ENCODE measurements around the gene STAG1. TPM values are rescaled to one million over a fixed set of nuclear protein-coding genes. Genes with fewer than 3 reads are reported as not detected.

STAG1 gene
- total RNA-seq, 4 donors from 2014 or later, result 32.6 to 44.0 (median 40.5) TPM

DNA sequence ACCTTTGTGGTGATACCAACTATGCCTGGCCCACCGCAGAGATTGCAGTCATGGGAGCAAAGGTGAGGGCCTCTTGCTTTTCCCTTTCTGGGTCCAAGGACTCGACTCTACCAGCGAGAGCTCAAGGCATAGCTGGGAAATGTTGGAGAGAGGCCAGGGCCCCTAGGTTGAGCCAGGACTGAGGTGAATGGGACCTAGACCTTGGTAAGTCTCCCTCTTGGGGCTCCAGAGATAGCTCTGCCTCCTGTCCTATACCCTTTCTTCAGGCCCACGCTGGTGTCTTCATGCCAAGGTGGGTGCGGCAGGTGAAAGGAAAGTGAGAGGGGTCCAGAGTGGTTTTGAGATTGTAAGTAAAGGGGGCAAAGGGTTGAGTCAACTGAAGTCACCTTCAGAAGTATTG is 424.5 kb downstream of the STAG1 start:
- Histone ChIP-seq H3K4me3 (no peak overlapping the region), H3K36me3 (peaks cover 19 to 68% (median 45%) of the 10 kb centered on the region in 4 donors), H3K4me1 (no peaks in the 10 kb centered on the region), H3K9me3 (peaks cover 0 to 10% (median 6%) of the 10 kb centered on the region in 4 donors), H3K27ac (replicated peaks in 1 of 4) (no peak overlapping the region), H3K27me3 (no peaks in the 10 kb centered on the region)
- TF ChIP-seq EP300 (IDR thresholded peaks at IDR 0.05), result no peak
- TF ChIP-seq POLR2A (IDR thresholded peaks at IDR 0.05; ENCODE audit: low read depth), result no peak
- TF ChIP-seq, protein P1, sequence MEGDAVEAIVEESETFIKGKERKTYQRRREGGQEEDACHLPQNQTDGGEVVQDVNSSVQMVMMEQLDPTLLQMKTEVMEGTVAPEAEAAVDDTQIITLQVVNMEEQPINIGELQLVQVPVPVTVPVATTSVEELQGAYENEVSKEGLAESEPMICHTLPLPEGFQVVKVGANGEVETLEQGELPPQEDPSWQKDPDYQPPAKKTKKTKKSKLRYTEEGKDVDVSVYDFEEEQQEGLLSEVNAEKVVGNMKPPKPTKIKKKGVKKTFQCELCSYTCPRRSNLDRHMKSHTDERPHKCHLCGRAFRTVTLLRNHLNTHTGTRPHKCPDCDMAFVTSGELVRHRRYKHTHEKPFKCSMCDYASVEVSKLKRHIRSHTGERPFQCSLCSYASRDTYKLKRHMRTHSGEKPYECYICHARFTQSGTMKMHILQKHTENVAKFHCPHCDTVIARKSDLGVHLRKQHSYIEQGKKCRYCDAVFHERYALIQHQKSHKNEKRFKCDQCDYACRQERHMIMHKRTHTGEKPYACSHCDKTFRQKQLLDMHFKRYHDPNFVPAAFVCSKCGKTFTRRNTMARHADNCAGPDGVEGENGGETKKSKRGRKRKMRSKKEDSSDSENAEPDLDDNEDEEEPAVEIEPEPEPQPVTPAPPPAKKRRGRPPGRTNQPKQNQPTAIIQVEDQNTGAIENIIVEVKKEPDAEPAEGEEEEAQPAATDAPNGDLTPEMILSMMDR (IDR thresholded peaks at IDR 0.05), result no peak
- TF ChIP-seq POLR2AphosphoS5 (IDR thresholded peaks at IDR 0.05), result no peak
- intact Hi-C loops (cut with DNase I), result no loop called here
- DNase-seq (ENCODE audit: extremely low spot score), result no peak
- 100% methylated on average over 5 of the region's 5 CpGs for WGBS

DNA sequence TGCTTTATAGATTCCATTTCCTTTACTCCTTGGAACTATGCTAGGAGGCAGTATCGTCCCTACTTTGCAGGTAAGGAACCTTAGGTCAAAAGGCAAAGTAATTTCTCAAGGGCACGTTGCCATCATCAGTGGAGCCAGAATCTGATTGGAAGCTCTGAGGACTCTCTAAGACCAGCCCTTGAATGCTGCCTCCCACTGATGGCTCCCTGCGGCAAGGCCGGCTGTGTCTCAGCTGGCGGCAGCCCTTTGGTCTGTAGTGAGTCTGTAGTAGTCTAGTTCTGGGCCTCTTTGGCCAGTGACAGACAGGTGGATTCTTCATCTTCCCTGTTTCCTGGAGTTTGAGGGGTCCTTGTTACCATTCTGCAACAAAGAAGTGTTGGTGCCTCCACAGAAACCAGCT is 425.9 kb downstream of the STAG1 start:
- 97% methylated on average over 5 of the region's 5 CpGs for WGBS

GRCh38 chr3:136311968-136312367 is 440.2 kb downstream of the STAG1 start:
- 96% methylated on average over 5 of the region's 5 CpGs for WGBS
- no peaks in the 10 kb centered on the region for H3K9me3 ChIP-seq
- no peaks in the 10 kb centered on the region for H3K27me3 ChIP-seq
- intact Hi-C loops (cut with DNase I), result no loop called here
- peaks cover 0 to 40% (median 0%) of the 10 kb centered on the region in 4 donors for H3K36me3 ChIP-seq
- DNase-seq (ENCODE audit: extremely low spot score), result no peak
- H3K4me3 ChIP-seq, result no peak overlapping the region
- H3K27ac ChIP-seq (replicated peaks in 1 of 4), result no peak overlapping the region
- no peaks in the 10 kb centered on the region for H3K4me1 ChIP-seq
- TF ChIP-seq POLR2A (IDR thresholded peaks at IDR 0.05; ENCODE audit: low read depth) (no peak), POLR2AphosphoS5 (IDR thresholded peaks at IDR 0.05) (no peak), EP300 (IDR thresholded peaks at IDR 0.05) (no peak)
- TF ChIP-seq, protein P1 (IDR thresholded peaks at IDR 0.05), result no peak

More for the DNA sequence above, 425.9 kb downstream of the STAG1 start:
- H3K4me3 ChIP-seq, result no peak overlapping the region
- intact Hi-C loops (cut with DNase I), result no loop called here
- TF ChIP-seq POLR2AphosphoS5 (IDR thresholded peaks at IDR 0.05), result no peak
- no peak for TF ChIP-seq POLR2A (IDR thresholded peaks at IDR 0.05; ENCODE audit: low read depth)
- TF ChIP-seq, protein P1 (IDR thresholded peaks at IDR 0.05), result no peak
- TF ChIP-seq EP300 (IDR thresholded peaks at IDR 0.05), result no peak
- peaks cover 20 to 72% (median 47%) of the 10 kb centered on the region in 4 donors for H3K36me3 ChIP-seq
- no peaks in the 10 kb centered on the region for H3K27me3 ChIP-seq
- DNase-seq (ENCODE audit: extremely low spot score), result no peak
- H3K27ac ChIP-seq (replicated peaks in 1 of 4), result no peak overlapping the region
- H3K9me3 ChIP-seq, result peaks cover 0 to 23% (median 14%) of the 10 kb centered on the region in 4 donors
- no peaks in the 10 kb centered on the region for H3K4me1 ChIP-seq

DNA sequence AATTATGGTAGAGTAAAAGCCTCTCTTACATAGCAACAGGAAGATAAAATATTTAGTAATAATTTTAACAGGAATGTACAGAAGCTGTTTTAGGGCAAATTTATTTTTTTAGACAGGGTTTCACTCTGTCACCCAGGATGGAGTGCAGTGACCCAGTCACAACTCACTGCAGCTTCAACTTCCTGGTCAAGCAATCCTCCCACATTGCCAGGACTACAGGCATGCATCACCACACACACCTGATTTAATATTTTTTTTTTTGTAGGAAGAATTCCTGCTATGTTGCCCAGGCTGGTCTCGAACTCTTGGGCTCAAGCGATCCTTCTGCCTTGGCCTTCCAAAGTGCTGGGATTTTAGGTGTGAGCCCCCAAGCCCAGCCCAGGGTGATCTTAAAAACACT is 440.9 kb downstream of the STAG1 start:
- TF ChIP-seq POLR2A (IDR thresholded peaks at IDR 0.05; ENCODE audit: low read depth) (no peak), POLR2AphosphoS5 (IDR thresholded peaks at IDR 0.05) (no peak), EP300 (IDR thresholded peaks at IDR 0.05) (no peak)
- TF ChIP-seq, protein P1 (IDR thresholded peaks at IDR 0.05), result no peak
- H3K4me3 ChIP-seq, result no peak overlapping the region
- peak; percentile 45 for DNase-seq (ENCODE audit: extremely low spot score)
- H3K36me3 ChIP-seq, result peaks cover 0 to 36% (median 0%) of the 10 kb centered on the region in 4 donors
- H3K9me3 ChIP-seq, result no peaks in the 10 kb centered on the region
- no peak overlapping the region for H3K27ac ChIP-seq (replicated peaks in 1 of 4)
- intact Hi-C loops (cut with DNase I), result no loop called here
- WGBS, result 100% methylated on average over 2 of the region's 2 CpGs
- no peaks in the 10 kb centered on the region for H3K4me1 ChIP-seq
- no peaks in the 10 kb centered on the region for H3K27me3 ChIP-seq

GRCh38 chr3:136305879-136306278 is 446.3 kb downstream of the STAG1 start:
- Histone ChIP-seq H3K4me3 (no peak overlapping the region), H3K27me3 (no peaks in the 10 kb centered on the region), H3K9me3 (no peaks in the 10 kb centered on the region), H3K36me3 (peaks cover 0 to 16% (median 12%) of the 10 kb centered on the region in 4 donors), H3K27ac (replicated peaks in 1 of 4) (no peak overlapping the region), H3K4me1 (no peaks in the 10 kb centered on the region)
- no CpG with 5 or more reads among the region's 1 CpG for WGBS
- TF ChIP-seq, protein P1 (IDR thresholded peaks at IDR 0.05), result no peak
- TF ChIP-seq POLR2A (IDR thresholded peaks at IDR 0.05; ENCODE audit: low read depth) (no peak), POLR2AphosphoS5 (IDR thresholded peaks at IDR 0.05) (no peak), EP300 (IDR thresholded peaks at IDR 0.05) (no peak)
- intact Hi-C loops (cut with DNase I), result no loop called here
- no peak for DNase-seq (ENCODE audit: extremely low spot score)

Measured in esophagus muscularis mucosa (tissue), 4 donors.